ENCODE results near the gene SMCO3.

Gene SMCO3

GRCh38 chr12:14826491-14826890 is 12.5 kb upstream of the SMCO3 start:
- no peak for DNase-seq

GRCh38 chr12:14825256-14825655 is 11.3 kb upstream of the SMCO3 start:
- no peak for DNase-seq

- DNase-seq: no peak
These were observed 10.1 kb upstream of the SMCO3 start for GRCh38 chr12:14824012-14824634.

- DNase-seq: no peak
These were observed 2.5 kb downstream of the SMCO3 start for GRCh38 chr12:14811486-14811885.

- DNase-seq: no peak
These were observed 3.0 kb downstream of the SMCO3 start for GRCh38 chr12:14810953-14811483.

- DNase-seq: no peak
These were observed 3.6 kb downstream of the SMCO3 start for GRCh38 chr12:14810167-14810952.

GRCh38 chr12:14803830-14804160 is 10.2 kb downstream of the SMCO3 start:
- no peak for DNase-seq

GRCh38 chr12:14803011-14803829 is 10.8 kb downstream of the SMCO3 start, which contains the start of the genes C12orf60 and WBP11:
Gene C12orf60, plus strand, starts transcription at chr12:14803670. Its CDS starts 19,266 bp downstream, at chr12:14822936.
Gene WBP11, minus strand, starts transcription at chr12:14803478. Its CDS starts 2,095 bp downstream, at chr12:14801383.
- peak; percentile 89 for DNase-seq

GRCh38 chr12:14802721-14803010 is 11.3 kb downstream of the SMCO3 start:
- DNase-seq: no peak

GRCh38 chr12:14802247-14802646 is 11.7 kb downstream of the SMCO3 start:
- DNase-seq: no peak

GRCh38 chr12:14795028-14795448 is 18.9 kb downstream of the SMCO3 start:
- no peak for DNase-seq

- no peak for DNase-seq
These were observed 28.4 kb downstream of the SMCO3 start for GRCh38 chr12:14785568-14785967.

GRCh38 chr12:14784471-14784870 is 29.5 kb downstream of the SMCO3 start:
- DNase-seq: no peak

GRCh38 chr12:14782756-14783155 is 31.2 kb downstream of the SMCO3 start:
- DNase-seq: no peak

GRCh38 chr12:14781563-14781962 is 32.4 kb downstream of the SMCO3 start:
- no peak for DNase-seq

- no peak for DNase-seq
These were observed 33.1 kb downstream of the SMCO3 start for GRCh38 chr12:14780859-14781258.

- DNase-seq: no peak
These were observed 34.1 kb downstream of the SMCO3 start for GRCh38 chr12:14779834-14780233.

GRCh38 chr12:14777271-14777670 is 36.7 kb downstream of the SMCO3 start:
- no peak for DNase-seq

- DNase-seq: no peak
These were observed 37.6 kb downstream of the SMCO3 start for GRCh38 chr12:14776236-14776961.

- no peak for DNase-seq
These were observed 38.4 kb downstream of the SMCO3 start for GRCh38 chr12:14775636-14775980.

- peak; percentile 27 for DNase-seq
These were observed 38.9 kb downstream of the SMCO3 start for GRCh38 chr12:14774906-14775635.
